GM20000 (cell line): ENCODE data around the gene CTNNA2.

Source experiments
- DNase-seq: peaks from one replicate; pipeline ENCODE4 v3.0.0; 2012; ENCODE audit warnings: low spot score
- CTCF ChIP-seq: IDR thresholded peaks from 2 replicates; pipeline ENCODE4 v1.5.1; 2012; ENCODE audit warnings: mild to moderate bottlenecking, control low read depth; ENCODE audit errors: extremely low read depth, missing control alignments

Gene CTNNA2

GRCh38 chr2:79721966-79722365 is 209.1 kb downstream of the CTNNA2 start:
- no peak for TF ChIP-seq CTCF
- no peak for DNase-seq

- no peak for DNase-seq
- no peak for TF ChIP-seq CTCF
Observed at GRCh38 chr2:79723830-79724229, 211.0 kb downstream of the CTNNA2 start.

GRCh38 chr2:79729532-79729931 is 216.7 kb downstream of the CTNNA2 start:
- DNase-seq, result no peak
- TF ChIP-seq CTCF, result no peak

GRCh38 chr2:79734518-79734917 is 221.7 kb downstream of the CTNNA2 start:
- no peak for DNase-seq
- TF ChIP-seq CTCF, result no peak

GRCh38 chr2:79740879-79741443 is 228.1 kb downstream of the CTNNA2 start:
- TF ChIP-seq CTCF, result no peak
- no peak for DNase-seq

GRCh38 chr2:79750321-79750720 is 237.5 kb downstream of the CTNNA2 start:
- no peak for TF ChIP-seq CTCF
- no peak for DNase-seq

GRCh38 chr2:79757526-79757925 is 244.7 kb downstream of the CTNNA2 start:
- TF ChIP-seq CTCF, result no peak

More at GRCh38 chr2:79757526-79757925, 244.7 kb downstream of the CTNNA2 start:
- no peak for DNase-seq
